ENCODE results near the gene LRP8. TPM values are rescaled to one million over a fixed set of nuclear protein-coding genes. Genes with fewer than 3 reads are reported as not detected.

The LRP8 gene
- polyA plus RNA-seq, 1 of the 3 experiments (the other 2 are of a cell fraction), result 19.9 TPM

- Histone ChIP-seq H3K27me3 (ENCODE audit: insufficient read depth) (no peaks in the 10 kb centered on the region), H3K4me3 (ENCODE audit: low read depth in 2 of 2, low read length in 1 of 2) (no peak overlapping the region), H4K20me1 (ENCODE audit: insufficient read depth) (no peaks in the 10 kb centered on the region), H3K27ac (ENCODE audit: low read depth in 2 of 2, low read length in 1 of 2) (no peak overlapping the region), H3K9ac (no peak overlapping the region), H3K4me2 (no peak overlapping the region), H3K9me3 (no peaks in the 10 kb centered on the region), H3K4me1 (ENCODE audit: control insufficient read depth in 1 of 2, insufficient read depth in 2 of 2, low read depth in 1 of 2, low read length in 1 of 2) (peaks cover 0 to 9% of the 10 kb centered on the region in 2 experiments; a peak in 1 of 4 replicates), H2AFZ (ENCODE audit: low read depth) (no peak overlapping the region), H3K36me3 (replicated peaks in 1 of 2; ENCODE audit: control insufficient read depth in 1 of 2, insufficient read depth in 2 of 2, low read length in 1 of 2) (no peaks in the 10 kb centered on the region), H3F3A (replicated peaks; ENCODE audit: insufficient read depth) (no peaks in the 10 kb centered on the region), H3K9me2 (no peaks in the 10 kb centered on the region), H3K79me2 (ENCODE audit: insufficient read depth) (no peaks in the 10 kb centered on the region)
- 90% methylated on average over 7 of the region's 7 CpGs for WGBS (ENCODE audit: low lambda C conversion rate)
- TF ChIP-seq RXRA (IDR thresholded peaks at IDR 0.05; ENCODE audit: borderline replicate concordance, low read depth), result no peak
- ChIA-PET POLR2A (no interaction called here), CTCF (interaction anchor here (0.7 to 1.4 kb wide), 6 partner anchors 17 to 66 kb away, joined by 3 to 6 read pairs (median 3); no protein-coding TSS in a partner anchor)
- no peak for DNase-seq
Measured at GRCh38 chr1:53331446-53332185, 3.7 kb upstream of the LRP8 start.

GRCh38 chr1:53330819-53331218 is 2.9 kb upstream of the LRP8 start:
- Histone ChIP-seq H3K4me1 (ENCODE audit: control insufficient read depth in 1 of 2, insufficient read depth in 2 of 2, low read depth in 1 of 2, low read length in 1 of 2) (peaks cover 0 to 14% of the 10 kb centered on the region in 2 experiments; a peak in 1 of 4 replicates), H3F3A (replicated peaks; ENCODE audit: insufficient read depth) (no peaks in the 10 kb centered on the region), H3K79me2 (ENCODE audit: insufficient read depth) (no peaks in the 10 kb centered on the region), H3K9ac (no peak overlapping the region), H3K9me3 (no peaks in the 10 kb centered on the region), H2AFZ (ENCODE audit: low read depth) (no peak overlapping the region), H3K4me3 (ENCODE audit: low read depth in 2 of 2, low read length in 1 of 2) (no peak overlapping the region), H3K36me3 (replicated peaks in 1 of 2; ENCODE audit: control insufficient read depth in 1 of 2, insufficient read depth in 2 of 2, low read length in 1 of 2) (no peaks in the 10 kb centered on the region), H3K4me2 (no peak overlapping the region), H3K27ac (ENCODE audit: low read depth in 2 of 2, low read length in 1 of 2) (no peak overlapping the region), H3K9me2 (no peaks in the 10 kb centered on the region), H3K27me3 (ENCODE audit: insufficient read depth) (no peaks in the 10 kb centered on the region), H4K20me1 (ENCODE audit: insufficient read depth) (no peaks in the 10 kb centered on the region)
- DNase-seq, result no peak
- no peak for TF ChIP-seq SMC3 (IDR thresholded peaks at IDR 0.05; ENCODE audit: low read depth, low read length)
- no peak for TF ChIP-seq MEF2A (IDR thresholded peaks at IDR 0.05; ENCODE audit: borderline replicate concordance, low read depth)
- no peak for TF ChIP-seq JUND (IDR thresholded peaks at IDR 0.05)
- no peak for TF ChIP-seq FOXJ3 (CRISPR knock-in tag; IDR thresholded peaks at IDR 0.05)
- TF ChIP-seq IRF3 (IDR thresholded peaks at IDR 0.05; ENCODE audit: low read depth, low read length), result no peak
- no peak for TF ChIP-seq GABPA (IDR thresholded peaks at IDR 0.05; ENCODE audit: low read depth)
- TF ChIP-seq TCF12 (IDR thresholded peaks at IDR 0.05), result no peak
- no peak for TF ChIP-seq REST (IDR thresholded peaks at IDR 0.05; ENCODE audit: low read depth, low read length)
- TF ChIP-seq ZBTB33 (IDR thresholded peaks at IDR 0.05; ENCODE audit: borderline replicate concordance, low read depth), result no peak
- no peak for TF ChIP-seq CHD2 (IDR thresholded peaks at IDR 0.05; ENCODE audit: low read length, partially characterized antibody)
- TF ChIP-seq ELF1 (IDR thresholded peaks at IDR 0.05), result no peak
- no peak for TF ChIP-seq FOXM1 (IDR thresholded peaks at IDR 0.05; ENCODE audit: low read depth)
- CTCF ChIA-PET, result interaction anchor here (0.7 to 1.2 kb wide), 4 partner anchors 18 to 62 kb away, joined by 3 read pairs; no protein-coding TSS in a partner anchor
- POLR2A ChIA-PET, result no interaction called here
- WGBS (ENCODE audit: low lambda C conversion rate), result 75% methylated on average over 5 of the region's 5 CpGs

All from SK-N-SH (cell line).